ENCODE results near the gene EFHB.
A peak's percentile ranks its signal among the peaks of the same experiment; 100 is the strongest.
"Not testable (repeated sequence)": the region's sequence is repeated elsewhere in the genome, so short reads cannot be mapped to it uniquely, and the experiment has no call there.

The EFHB gene, protein sequence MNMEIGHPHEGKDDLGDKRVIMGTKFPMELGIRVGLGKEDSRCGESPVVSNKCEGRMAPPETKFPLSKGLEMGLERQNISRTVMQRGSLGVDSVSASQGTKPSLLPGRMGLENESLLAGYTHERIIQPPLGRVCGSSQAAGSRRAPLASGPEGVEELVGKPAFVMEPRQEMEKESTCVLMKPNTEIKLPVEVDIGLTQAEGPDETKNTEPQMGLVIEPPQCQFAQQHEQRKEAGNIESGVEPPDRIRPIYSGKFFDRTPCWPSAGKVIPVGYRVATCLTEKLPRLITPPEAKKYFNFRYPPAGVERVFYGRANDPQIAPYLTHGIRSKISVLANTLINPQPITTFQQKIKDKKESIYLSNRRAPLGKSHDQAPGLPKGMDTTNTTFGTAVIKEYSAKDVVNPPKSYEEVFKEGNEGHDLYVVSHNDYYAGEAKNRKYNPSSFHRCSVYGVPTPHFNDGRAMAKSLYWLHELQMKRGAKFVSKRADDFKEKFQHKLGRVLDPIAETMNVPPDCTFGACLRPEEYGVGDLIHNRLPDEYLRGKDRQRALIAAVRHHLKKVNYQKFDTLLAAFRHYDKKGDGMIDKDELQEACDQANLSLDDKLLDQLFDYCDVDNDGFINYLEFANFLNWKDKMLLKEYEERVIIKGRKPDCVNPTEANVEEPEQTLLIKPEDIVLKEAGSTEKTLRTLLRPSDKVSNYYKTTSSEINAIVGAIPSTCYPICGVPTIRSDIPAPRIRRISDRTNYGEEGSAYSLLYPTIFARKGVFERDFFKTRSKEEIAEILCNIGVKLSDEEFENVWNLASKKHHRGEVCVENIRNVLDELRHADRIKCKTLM

DNA sequence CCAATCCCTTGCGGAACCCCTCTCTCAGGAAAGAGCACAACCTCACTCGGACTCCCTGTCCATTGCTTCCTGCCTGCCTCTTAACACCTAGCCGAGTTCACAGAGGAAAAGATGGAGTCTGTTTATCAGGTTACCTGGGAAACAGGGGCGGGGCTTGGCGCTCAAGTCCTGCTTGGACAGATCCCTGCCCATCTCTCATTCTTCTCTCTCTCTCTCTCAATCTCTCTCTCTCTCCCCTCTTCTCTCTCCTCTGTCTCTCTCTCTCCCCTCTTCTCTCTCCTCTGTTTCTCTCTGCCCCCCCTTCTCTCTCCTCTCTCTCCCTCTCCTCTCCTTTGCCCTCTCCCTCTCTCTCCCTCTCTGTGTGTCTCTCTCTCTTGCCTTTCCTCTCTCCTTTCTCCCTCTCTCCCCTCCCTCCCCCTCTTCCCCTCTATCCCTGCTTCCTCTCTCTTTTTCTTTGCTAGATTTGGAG is at the start of gene EFHB:
EFHB (minus strand) TSS at position 120 of the 469 bp plus-strand sequence. CDS start 199 bp downstream, outside the sequence.
- peak; percentile 22 for DNase-seq

DNA sequence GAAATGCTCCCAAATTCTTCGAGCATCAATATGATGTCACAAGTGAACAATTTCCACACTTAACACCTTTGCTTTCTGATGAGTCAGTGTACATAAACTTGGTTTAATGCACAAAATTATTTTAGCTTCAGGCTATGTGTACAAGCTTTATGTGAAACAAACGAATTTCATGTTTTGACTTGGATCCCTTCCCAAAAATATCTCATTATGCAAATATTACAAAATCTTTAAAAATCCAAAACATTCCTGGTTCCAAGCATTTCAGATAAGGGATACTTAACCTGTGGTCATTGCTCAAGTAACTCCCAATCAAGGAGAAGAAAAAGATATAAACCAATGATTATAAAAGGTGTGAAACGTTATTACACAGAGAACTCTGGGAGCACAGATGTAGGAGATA is 38.0 kb upstream of the EFHB start:
- DNase-seq = peak; percentile 56

DNA sequence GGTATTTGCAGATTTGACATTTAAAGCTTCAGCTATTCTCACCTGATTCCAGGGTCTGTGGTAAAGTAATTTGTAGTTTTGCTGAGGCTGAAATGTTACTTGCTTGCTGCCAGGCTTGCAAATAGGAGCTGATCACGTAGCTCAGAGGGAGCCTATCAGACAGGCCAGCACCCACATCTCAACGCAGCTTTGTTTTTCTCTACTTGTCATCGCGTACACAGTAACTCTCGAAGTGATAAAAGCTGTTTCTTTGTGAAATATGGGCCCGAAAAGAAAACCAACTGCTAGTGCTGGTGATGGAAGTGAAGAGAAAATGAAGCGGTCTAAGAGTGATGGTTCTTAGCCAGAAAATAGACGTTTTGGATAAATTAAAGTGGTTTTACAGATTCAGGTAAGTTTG is 36.3 kb upstream of the EFHB start:
- no peak for DNase-seq

DNA sequence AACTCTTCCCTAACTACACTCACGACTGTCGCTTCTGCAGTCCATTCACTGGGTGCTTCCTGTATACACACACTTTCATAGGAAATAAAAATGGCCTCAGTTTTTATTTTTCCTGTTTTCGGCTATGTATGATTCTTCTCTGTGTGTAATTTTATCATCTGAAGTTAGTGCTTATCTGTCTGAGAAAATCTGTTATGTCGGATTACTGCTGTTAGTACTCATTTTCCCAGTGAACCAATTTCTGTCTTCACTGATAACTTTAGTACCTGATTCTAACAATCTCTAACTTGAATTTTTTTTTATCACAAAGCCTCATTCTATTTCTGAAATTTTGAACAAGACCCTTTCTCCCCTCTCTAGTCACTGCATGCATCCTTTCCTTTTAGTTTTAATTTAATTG is 33.8 kb upstream of the EFHB start:
- no peak for DNase-seq

DNA sequence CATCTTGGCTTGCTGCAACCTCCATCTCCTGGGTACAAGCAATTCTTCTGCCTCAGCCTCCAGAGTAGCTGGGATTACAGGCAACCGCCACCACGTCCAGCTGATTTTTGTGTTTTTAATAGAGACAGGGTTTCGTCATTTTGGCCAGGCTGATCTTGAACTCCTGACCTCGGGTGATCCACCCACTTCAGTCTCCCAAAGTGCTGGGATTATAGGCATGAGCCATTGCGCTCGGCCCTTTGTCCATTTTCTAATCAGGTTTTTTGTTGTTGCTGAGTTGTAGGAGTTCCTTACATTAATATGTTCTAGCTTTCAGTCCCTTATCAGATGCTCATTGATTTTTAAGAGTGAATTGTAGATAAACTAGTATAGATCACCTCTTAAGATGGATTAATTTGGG is 33.2 kb upstream of the EFHB start:
- DNase-seq = no peak

DNA sequence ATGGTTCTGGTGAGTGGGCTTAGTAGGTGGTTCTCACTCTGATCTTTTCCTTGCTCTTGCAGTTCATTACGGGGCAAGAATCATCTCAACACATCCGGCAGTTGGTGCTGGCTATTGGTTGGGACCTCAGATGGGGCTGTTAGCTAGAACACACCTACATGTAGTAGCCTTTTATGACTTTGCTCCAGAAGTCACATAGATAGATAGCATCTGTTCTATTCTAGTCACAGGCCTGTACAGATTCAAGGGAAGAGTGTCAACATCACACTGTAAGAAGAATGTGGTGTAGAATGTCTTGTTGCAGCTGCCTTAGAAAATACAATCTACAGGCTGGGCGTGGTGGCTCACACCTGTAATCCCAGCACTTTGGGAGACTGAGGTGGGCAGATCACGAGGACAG is 27.9 kb upstream of the EFHB start:
- no peak for DNase-seq

DNA sequence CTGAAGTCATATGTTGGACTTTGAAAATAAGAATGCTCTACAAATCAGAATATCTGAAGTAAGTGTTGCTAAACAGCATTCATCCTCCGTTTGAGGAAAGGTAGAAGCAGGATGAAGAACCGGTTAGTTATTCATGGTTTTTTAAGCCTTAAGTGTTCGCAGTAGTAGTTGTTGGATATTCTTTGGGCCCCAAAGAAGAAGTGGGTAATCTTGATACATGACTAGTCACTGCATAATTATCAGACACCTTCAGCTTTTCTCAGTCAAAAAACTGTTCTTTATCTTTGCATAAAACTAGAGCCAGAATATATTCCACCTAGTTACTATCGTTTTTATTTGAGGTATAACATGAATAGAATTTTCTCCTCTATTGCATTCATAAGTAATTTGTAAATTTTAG is 26.7 kb upstream of the EFHB start:
- no peak for DNase-seq

DNA sequence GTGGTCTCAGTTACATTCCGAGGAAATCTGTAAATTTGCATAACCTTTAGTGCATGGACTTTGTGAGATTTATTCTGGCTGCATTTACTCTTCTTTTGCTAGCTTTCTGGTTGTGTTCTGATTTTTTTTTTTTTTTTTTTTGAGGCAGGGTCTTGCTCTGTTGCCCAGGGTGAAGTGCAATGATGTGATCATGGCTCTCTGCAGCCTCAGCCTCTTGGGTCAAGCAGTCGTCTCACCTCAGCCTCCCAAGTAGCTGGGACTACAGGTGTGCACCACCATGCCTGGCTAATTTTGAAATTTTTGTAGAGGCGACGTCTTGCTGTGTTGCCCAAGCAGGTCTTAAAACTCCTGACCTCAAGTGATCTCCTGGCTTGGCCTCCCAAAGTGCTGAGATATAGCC is 25.5 kb upstream of the EFHB start:
- no peak for DNase-seq

DNA sequence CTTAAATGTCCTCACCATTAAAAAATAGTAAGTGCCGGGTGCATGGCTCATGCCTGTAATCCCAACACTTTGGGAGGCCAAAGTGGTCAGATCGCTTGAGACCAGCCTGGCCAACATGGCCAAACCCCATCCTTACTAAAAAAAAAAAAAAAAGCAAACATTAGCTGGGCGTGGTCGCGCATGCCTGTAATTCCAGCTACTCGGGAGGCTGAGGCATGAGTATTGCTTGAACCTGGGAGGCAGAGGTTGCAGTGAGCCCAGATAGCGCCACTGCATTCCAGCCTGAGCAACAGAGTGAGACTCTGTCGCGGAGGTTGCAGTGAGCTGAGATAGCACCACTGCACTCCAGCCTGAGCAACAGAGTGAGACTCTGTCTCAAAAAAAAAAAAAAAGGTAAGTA is 23.3 kb upstream of the EFHB start:
- DNase-seq = not testable (repeated sequence)

DNA sequence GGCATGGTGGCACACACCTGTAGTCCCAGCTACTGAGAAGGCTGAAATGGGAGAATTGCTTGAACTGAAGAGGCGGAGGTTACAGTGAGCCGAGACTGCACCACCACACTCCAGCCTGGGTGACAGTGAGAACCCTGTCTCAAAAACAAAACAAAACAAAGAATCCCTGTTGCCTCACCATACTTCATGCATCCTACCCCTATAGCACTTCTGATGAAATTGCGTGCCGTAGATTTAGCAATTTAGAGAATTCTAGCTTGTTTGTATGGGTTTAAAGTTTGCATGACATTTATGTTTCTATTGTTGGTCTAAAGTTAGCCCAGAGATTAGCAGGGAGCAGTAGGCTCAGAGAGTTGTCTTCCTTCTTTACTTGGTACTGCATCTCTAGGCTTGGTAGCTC is 20.7 kb upstream of the EFHB start:
- no peak for DNase-seq

DNA sequence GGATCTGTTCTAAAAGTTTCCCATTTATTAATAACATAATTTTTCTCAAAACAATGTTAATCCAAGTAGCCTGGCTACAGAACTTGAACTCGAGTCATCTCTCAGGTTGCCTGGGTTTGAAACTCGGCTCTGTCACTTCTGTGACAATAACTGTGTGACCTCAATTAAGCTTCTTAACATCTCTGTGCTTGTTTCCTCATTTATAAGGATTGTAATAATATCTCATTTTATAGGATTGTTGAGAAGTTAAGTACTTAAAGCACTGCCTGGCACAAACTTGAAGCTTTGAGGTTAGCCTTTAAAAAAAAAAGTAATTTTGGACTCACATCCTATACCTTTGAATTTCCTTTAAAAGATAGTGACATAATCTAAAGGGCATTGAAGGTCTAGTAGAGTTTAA is 16.3 kb upstream of the EFHB start:
- no peak for DNase-seq

DNA sequence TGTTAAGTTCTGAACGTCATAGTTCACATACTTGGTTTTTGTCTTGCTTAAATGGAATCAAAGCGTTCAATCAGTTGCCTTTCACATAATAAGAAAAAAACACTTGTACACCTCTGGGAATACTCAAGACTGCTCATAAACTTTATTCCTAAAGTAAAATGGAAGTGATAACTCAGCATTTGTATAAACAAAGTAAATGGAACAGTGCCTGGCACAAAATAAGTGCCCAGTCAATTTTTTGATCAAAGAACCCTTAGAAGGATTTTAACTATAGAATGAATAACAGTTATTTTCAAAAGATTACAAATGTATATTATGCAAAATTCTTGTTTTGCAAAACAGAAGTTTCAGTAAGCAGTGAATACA is 14.2 kb upstream of the EFHB start:
- no peak for DNase-seq

DNA sequence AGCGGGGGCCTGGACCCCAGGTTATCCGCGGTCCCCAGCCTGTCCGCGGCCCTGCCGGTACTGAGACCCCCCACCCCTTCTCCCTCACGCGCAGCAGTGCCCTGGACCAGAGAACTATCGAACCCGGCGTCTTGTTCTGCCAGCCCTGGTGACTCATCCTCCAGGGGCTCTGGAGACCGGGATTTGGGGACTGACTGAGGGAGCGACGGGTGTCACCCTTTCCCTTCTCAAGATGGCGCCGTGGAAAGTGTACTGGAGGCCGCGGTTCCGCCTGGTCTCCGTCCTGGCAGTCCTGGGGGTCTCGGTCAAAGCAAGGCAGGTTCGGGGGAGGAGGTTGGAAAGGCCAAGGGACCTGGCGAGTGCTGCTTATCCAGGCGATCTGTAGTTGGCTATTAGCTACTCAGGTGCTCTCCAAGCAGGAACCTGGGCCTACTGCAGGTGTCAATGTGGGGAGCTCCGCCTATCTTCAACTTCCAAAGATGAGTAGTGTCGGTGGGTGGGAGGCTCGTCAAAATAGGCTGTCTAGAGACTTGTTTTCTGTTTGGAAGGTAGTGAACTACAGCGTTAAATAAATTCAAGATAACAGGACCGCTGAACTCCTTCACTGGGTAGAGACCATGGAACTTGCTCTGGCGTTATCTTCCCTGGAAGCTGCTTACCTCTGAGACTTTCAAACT is 13.7 kb upstream of the EFHB start:
- DNase-seq = peak; percentile 58

DNA sequence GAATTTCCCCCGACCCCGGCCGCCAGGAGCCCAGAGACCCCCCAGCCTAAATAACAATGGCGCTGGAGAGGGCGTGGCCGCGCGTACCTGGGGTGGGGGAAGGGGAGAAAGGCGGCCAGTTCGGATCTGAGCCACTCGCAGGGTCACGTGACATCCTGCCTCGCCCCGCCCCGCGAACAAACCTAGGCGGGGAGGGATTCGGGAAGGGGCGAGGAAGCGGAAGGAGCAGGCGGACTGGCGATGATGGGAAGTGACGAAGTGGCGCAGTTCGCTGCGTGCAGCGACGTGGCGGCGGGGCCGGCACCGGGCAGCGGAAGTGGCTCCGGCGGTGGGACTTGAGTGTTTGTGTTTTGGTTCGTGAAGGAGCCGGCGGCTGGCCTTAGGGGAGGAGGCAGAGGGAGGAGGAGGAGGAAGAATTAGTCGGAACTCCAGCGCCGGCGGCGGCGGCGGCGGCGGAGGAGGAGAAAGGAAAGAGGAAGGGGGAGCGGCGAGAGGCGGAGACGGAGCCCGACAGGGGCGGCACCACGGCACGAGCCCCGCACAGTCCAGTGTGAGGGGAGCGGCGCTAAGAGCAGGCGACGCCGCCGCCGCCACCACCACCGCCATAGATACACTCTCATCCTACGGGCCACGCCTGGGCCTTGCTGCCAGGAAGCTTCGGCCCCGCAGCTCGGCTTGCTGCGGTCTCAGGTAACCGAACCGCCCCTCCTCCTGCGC is 13.0 kb upstream of the EFHB start, which contains the start of gene RAB5A:
RAB5A (plus strand) TSS at position 266 of the 717 bp plus-strand sequence. CDS start 3,802 bp downstream, outside the sequence.
- peak; percentile 99 for DNase-seq

DNA sequence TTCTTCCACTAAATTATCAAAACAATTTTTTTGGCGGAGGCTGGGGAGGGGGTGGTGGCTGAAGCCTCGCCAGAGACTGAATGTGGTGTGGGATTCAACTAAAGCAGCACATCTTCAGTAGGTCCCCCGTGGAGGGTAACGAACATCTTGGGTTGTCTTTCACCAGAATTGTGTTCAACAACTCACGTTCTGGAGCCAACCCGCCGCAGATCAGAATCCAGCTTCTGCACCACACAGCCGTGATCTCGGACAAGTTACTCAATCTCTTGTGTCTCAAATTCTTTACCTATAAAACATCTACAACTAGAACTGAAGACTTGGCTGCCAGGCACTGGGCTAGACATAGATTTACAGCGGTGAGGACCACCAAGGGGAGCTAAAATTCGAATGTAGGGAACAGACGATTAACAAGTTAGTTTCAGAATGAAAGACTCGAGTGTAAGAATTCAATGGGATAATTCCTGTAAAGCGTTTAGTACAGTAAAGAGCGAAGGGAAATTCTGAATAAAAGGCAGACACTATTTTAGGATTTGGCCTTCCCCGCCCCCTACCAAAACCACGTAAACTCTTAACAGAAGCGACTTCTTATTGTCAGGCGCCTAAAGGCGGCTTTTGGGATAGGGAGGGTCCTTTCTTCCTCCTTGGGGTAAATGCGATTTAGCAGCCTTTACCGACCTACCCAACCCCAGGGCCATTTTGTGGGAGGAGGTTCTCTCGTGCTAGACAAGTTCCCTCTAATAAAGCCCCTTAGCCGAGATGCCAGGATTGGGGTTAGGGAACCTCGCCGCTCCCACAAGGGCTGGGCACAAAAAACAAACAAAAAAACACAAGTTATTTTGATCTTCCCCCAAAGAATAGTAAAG is 12.2 kb upstream of the EFHB start:
- DNase-seq = peak; percentile 6

DNA sequence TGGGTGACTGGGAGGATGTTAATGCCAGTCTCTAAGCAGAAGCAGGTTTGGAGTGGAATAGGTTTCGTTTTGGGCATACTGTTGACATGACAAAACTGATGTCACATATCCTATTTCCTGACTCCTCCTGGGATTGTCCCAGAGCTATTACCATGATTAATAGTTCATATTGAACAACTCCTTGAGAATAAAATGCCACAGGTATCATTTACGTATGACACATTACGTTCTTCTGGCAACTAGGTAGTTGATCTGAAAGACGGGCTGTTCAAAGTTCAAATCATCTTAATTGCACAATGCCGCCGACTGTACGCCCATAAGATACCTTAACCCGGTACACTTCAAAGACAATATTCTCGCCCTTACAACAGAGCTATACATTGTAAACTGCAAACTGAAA is 11.5 kb upstream of the EFHB start:
- DNase-seq = no peak

DNA sequence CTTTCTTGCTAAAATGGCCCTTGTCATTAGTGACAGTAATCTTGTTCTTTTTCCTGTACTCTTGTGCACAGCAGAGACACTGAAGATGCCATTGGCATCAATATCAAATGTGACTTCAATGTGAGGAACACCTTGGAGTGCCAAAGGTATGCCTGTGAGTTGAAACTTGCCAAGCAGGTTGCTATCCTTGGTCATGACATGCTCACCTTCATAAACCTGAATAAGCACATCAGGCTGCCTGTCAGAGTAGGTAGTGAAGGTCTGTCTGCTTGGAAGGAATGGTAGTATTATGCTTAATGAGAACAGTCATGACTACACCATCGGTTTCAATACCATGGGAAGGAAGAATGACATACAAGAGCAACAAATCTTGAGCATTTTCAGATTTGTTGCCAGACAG is 6.6 kb upstream of the EFHB start:
- DNase-seq = no peak

DNA sequence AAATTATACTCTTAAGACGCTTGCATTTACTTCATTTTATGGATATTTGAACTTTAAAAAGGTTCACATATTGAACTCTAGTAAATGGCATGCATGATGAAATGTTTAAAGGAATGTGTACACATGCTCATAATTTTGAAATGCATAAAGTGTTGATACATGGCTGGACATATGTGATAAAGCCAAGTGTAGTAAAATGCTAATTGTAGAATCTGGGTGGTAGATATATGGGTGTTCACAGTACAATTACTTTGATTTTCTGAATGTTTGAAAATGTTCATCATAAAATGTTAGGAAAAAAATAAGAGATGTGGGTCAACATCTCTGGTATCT is 4.2 kb upstream of the EFHB start:
- DNase-seq = no peak

DNA sequence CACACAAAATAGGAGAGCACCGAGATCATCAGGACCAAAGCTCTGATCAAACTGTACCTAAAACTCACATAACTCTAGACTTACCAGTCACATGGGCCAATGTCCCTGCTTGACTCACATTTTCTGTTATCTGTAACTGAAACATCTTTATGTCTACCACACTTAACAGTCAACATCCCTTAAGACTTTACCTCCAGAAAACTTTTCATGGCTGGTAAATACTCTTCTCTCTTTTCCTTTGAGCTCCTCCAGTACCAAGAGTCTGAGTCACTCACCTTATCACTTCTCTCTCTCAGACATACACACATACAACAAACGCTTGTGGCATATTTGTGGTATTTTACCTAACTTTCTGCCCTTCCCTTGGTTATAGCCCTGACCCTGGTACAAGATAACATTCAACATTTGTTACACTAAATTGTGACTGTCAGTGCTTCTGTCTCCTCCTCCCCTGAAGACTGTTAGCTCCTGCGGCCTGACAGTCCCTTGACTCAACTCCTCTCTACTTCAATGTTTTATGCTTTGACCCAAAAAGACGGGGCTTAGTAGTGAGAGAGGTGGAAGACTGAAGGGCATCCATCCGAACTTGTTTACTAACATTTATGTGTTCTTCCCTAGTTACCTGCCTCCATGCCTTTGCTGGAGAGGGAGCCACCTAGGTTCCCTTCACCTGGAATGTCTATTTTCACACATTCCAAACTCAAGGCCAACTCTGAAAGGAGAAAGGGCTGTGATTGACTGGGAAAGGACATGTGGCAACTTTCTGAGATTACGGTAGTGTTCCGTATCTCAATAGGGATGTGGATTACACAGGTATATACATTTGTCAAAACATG is 3.7 kb upstream of the EFHB start:
- DNase-seq = peak; percentile 17

DNA sequence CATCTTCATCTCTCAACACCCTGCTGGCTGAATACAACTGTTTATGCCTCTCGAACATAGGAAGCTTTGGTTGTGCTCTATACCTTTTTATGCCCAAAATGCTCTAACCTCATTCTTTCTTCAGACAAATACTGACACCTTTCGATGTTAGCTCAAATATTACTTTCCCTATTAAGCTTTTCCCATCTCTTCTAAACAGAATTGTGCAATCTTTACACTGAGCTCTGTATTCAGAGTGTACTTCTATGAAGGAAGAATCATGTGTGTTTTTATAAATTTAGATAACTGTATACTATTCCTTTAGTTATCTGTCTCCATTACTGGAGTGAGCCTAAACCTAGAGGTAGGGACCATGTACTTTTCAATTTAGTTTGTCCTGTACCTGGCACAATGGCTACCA is 1.6 kb downstream of the EFHB start:
- no peak for DNase-seq

DNA sequence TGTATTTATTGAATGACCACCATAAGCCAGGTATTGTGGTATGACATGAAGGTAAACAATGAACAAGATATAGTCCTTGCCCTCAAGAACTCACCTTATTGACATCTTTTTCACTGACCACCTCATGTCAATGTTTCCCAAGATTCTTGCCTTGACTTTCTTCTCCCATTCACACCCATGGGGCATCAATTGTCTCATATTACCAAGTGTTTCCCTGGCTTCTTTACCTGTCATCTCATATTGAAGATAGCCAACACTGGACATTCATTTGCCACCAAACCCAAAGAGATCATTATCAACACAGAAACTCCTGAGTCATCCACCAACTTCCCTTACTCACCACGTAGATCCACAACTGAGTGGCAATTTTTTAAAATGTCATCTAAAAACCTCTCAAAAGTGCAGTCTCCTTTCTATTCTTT is 2.2 kb downstream of the EFHB start:
- peak; percentile 3 for DNase-seq

Measured in fibroblast of skin of right biceps (primary cell).